HG03378 (cell line): ENCODE data around the gene DUSP23.

Experiments
- ATAC-seq: cut with Tn5 transposase; IDR thresholded peaks from one replicate; pipeline ENCODE4 v1.9.1; 2021; ENCODE audit warnings: mild to moderate bottlenecking, moderate library complexity; ENCODE audit not compliant: unreplicated experiment

Gene DUSP23

GRCh38 chr1:159783724-159784123 lies 3.0 kb downstream of the DUSP23 start:
- ATAC-seq: no peak

- no peak for ATAC-seq
Observed at GRCh38 chr1:159786465-159786864, 5.7 kb downstream of the DUSP23 start.

DNA sequence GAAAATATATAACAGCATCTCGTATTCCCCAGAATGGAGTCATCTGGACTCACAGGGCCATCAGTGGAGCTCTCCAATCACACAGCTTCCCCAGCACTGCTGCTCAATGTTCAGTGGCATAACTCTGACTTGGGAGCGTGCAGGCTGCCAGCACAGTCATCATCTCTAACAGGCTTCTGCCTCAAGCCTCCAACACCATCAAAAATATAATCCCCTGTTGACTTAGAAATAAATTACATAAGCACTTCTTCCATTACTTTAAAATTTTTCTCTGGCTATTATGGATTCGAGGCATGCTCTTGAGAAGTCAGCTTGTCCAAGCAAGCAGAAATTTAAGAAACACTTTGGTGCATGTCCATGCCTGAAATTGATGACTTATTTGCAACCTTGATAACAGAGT lies 6.2 kb downstream of the DUSP23 start:
- no peak for ATAC-seq

DNA sequence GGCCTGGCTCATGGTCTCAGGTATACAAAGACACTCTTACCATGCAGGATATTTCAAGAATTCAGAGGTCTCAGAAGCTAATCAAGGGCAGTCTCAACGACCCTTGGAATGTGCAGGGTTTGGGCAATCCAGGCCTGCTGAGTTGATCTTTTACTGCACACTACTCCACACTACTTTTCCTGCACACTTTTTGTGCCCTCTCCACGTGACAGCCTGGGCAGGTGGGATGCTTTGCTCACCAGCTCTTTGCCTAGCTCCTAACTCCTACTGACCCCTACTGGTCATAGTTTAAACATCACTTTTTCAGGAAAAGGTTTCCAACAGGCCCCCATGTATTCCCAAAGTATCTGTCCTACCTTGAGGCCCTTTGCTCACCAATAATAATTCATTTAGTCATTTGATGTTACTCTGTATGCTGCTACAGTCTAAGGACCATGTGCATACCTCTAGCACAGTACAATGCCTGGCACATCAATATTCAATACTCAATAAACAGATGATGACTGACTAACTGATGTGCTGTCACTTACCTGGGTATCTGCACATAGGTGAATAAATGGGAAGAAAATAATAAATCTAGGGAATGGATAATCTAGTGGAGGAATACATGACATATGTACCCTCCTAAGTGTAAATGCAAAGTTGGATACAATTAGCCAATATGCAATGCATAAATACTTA lies 9.6 kb downstream of the DUSP23 start:
- ATAC-seq: no peak

DNA sequence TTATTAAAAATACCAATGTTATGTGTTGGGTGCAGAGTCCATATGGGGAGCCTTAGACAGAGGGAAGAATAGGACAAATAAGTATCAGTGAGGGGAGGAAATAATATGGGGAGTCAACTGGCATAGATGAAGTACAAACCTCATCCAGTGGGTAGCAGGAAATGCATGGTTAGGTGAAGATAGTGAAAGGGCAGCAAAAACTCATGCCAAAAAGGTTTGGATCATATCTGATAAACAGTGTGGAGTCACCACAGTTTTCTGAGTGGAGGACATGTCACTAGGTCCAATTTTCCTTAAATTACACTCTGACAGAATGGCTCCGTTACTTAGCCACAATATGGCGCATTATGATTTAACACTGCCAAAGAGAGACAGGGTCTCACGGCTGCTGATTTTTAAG lies 10.3 kb downstream of the DUSP23 start:
- ATAC-seq: no peak

DNA sequence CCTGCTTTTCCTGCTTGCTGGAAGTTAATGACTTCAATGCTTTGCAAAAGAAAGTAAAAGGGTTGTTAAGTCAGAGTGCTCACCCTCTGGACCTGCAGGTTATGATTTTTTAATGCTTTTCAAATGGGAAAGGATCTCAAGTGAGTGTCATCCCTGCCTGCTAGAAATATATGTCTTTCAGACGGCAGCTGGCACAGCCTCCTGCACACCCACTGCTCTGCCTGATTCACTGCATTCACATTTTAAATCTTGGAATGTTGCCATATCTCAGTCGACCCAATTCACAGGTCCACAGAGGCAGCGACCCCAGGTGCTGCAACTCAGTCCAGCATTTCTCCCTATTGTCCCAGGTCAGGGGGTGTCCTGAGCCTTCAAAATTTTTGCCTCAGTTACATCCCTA lies 10.7 kb downstream of the DUSP23 start:
- no peak for ATAC-seq

DNA sequence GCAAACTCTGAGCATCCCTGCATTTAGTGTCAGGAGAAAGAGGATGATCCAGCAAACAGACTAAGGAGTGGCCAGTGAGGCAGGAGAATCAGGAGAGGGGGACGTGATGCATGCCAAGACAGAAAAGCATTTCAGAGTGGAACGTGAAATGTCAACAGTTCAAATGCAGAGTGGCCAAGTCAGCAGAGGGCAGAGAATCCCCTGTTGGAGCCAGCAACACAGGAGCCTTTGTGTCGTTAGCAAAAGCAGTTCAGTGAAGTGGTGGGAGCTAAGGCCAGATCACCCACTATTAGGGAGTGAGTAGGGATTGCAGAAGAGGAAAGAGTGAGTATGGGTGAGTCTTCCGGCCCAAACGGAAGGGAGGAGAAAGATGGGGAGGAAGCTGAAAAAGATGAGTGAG lies 14.8 kb downstream of the DUSP23 start:
- no peak for ATAC-seq

DNA sequence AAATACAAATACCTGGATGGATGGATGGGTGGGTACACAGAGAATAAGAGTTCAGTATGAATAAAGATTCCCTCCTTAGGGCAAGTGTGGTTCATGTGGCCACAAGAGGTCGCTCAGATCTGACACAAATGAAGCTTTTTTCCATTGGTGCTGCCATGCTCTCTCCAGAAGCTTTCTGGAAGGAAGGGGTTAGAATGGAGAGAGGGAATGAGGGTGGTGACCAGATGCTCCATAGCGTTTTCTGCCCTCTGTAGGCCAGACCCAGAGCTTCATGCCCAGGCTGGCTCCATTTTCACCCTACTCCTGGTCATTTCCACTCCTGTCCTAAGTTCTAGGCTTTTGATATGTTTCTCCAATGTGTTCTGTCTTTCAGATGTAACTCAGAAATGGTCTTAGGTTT lies 18.1 kb downstream of the DUSP23 start:
- ATAC-seq: no peak

DNA sequence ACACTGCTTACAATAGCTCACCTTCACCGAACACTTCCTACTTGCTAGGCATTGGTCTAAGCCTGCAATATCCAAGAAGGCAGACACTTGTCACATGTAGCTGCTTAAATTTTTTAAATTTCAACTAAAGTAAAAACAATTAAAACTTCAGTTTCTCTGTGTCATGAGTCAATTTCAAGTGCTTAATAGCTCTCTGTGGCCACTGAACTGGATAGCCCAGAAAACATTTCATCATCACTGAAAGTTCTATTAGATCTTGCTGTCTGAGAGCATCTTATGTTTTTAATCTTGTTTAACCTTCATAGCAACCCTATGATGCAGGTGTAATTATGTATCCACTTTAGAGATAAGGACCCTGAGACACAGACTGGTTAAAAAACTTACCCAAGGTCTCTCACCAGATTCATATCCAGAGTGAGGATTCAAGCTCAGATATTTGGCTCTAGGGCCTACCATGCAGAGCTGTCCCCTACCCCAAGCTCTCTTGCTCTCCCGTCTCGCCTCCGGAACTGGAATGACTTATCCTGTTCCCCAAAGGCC lies 18.8 kb downstream of the DUSP23 start:
- ATAC-seq: no peak

GRCh38 chr1:159800177-159800930 lies 19.6 kb downstream of the DUSP23 start:
- ATAC-seq: no peak

- no peak for ATAC-seq
Observed at GRCh38 chr1:159802111-159802510, 21.3 kb downstream of the DUSP23 start, which contains the start of gene FCRL6. Gene FCRL6, plus strand, starts transcription at chr1:159802360. Its CDS starts 65 bp downstream, at chr1:159802425.

- no peak for ATAC-seq
Observed at GRCh38 chr1:159803956-159804689, 23.4 kb downstream of the DUSP23 start.

GRCh38 chr1:159804924-159805323 lies 24.2 kb downstream of the DUSP23 start:
- ATAC-seq: no peak

- no peak for ATAC-seq
Observed at GRCh38 chr1:159815926-159816325, 35.2 kb downstream of the DUSP23 start.

GRCh38 chr1:159817276-159818041 lies 36.7 kb downstream of the DUSP23 start:
- ATAC-seq: no peak

DNA sequence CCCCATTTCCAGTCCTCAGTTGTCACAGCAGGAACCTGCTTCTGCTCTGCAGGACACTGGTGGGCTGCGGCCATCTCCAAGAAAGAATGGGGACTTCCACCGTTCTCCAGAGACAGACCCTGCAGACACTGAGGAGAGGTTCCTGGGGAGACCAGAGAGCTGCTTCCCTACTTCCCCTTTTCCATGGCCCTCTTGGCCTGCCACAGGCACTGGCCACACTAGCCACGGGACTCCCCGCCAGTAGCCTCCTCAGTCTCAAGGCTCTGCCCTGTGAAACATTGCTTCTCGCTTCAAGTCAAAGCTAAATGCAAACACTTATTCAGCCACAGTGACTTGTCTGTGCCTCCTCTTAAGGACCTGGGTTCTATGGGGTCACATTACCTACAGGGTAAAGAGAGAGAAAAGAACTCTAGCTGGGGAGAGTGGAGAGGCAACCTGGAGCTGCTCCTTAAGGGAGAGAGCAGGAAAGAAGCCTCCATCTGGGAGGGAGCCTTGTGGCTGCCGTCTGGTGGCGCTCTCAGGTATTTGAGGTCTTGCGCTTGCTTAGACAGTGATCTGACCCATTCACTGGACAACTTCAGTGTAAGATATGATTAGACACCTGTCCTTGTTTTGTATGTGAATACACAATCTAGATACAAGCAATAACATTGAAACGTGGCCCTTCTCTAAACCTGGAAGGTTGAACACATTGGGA lies 40.6 kb downstream of the DUSP23 start:
- ATAC-seq: no peak

DNA sequence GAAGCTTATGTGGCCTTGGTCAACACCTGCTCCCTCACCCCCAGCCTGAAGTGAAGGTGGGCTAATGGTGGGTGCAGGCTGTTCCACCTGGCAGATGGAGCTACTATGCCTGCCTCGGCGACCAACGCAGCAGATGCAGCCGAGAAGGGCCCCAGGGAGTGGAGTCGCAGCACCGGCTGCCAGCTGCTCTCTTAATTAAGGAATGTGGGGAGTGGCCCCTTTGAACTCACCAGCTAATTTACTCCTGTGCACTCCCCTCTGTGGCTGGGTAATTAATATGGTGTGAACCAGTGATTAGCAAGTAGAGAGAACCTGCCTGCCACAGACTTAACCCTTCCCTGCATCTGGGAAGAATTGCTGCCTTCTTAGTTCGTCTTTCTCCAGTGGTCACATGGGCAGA lies 42.6 kb downstream of the DUSP23 start:
- no peak for ATAC-seq

GRCh38 chr1:159825564-159825963 lies 44.8 kb downstream of the DUSP23 start:
- ATAC-seq: no peak

- peak; percentile 47 for ATAC-seq
Observed at GRCh38 chr1:159826441-159827101, 45.8 kb downstream of the DUSP23 start, which contains the start of gene SLAMF8. Gene SLAMF8, plus strand, starts transcription at chr1:159826873. Its CDS starts 26 bp downstream, at chr1:159826899.

GRCh38 chr1:159827102-159827490 lies 46.3 kb downstream of the DUSP23 start:
- ATAC-seq: no peak
